Measurements from ENCODE around the gene RPS28. TPM values are rescaled to one million over a fixed set of nuclear protein-coding genes. Genes with fewer than 3 reads are reported as not detected.

The RPS28 gene
- total and polyA plus RNA-seq, 4 donors, result 405 to 981 (median 714) TPM

Other genes starting within 250 kb of the RPS28 start
- not detected for gene FBN3, start 171.9 kb upstream of the RPS28 start, total RNA-seq
- not detected for gene FBN3, start 171.9 kb upstream of the RPS28 start, polyA plus RNA-seq
- 10 to 100 TPM; 23.6 to 33.7 TPM for gene CERS4, start 112.1 kb upstream of the RPS28 start, total RNA-seq
- gene CERS4, start 112.1 kb upstream of the RPS28 start, polyA plus RNA-seq, result 10 to 100 TPM; 14.4 to 25.2 TPM
- gene CD320, start 13.1 kb upstream of the RPS28 start, total RNA-seq, result 10 to 100 TPM; 25.5 to 28.0 TPM
- gene CD320, start 13.1 kb upstream of the RPS28 start, polyA plus RNA-seq, result 10 to 100 TPM; 17.3 to 42.6 TPM
- 10 to 100 TPM; 18.9 to 19.6 TPM for gene NDUFA7, start 121 bp upstream of the RPS28 start, total RNA-seq
- 10 to 100 TPM; 33.8 to 53.0 TPM for gene NDUFA7, start 121 bp upstream of the RPS28 start, polyA plus RNA-seq
- 10 to 100 TPM; 15.9 to 23.9 TPM for gene KANK3, start 21.8 kb downstream of the RPS28 start, total RNA-seq
- 1 to 10 TPM in 1 of 2 donors, under 1 TPM in 1; 0.50 to 1.8 TPM for gene KANK3, start 21.8 kb downstream of the RPS28 start, polyA plus RNA-seq
- 10 to 100 TPM; 39.9 to 45.1 TPM for gene ANGPTL4, start 42.7 kb downstream of the RPS28 start, total RNA-seq
- 10 to 100 TPM; 10.1 to 19.5 TPM for gene ANGPTL4, start 42.7 kb downstream of the RPS28 start, polyA plus RNA-seq
- gene RAB11B, start 68.9 kb downstream of the RPS28 start, total RNA-seq, result 100 to 1,000 TPM; 119 TPM
- 100 to 1,000 TPM in 1 of 2 donors, 10 to 100 TPM in 1; 68.6 to 116 TPM for gene RAB11B, start 68.9 kb downstream of the RPS28 start, polyA plus RNA-seq
- gene MARCHF2, start 91.8 kb downstream of the RPS28 start, total RNA-seq, result 10 to 100 TPM; 61.8 to 70.5 TPM
- gene MARCHF2, start 91.8 kb downstream of the RPS28 start, polyA plus RNA-seq, result 10 to 100 TPM; 50.1 to 61.7 TPM
- gene HNRNPM, start 123.5 kb downstream of the RPS28 start, total RNA-seq, result 100 to 1,000 TPM; 134 to 148 TPM
- 100 to 1,000 TPM; 106 to 112 TPM for gene HNRNPM, start 123.5 kb downstream of the RPS28 start, polyA plus RNA-seq
- 1 to 10 TPM; 2.5 to 3.8 TPM for gene PRAM1, start 181.1 kb downstream of the RPS28 start, total RNA-seq
- 1 to 10 TPM in 1 of 2 donors, under 1 TPM in 1; 0.25 to 3.2 TPM for gene PRAM1, start 181.1 kb downstream of the RPS28 start, polyA plus RNA-seq
- gene ZNF414, start 192.7 kb downstream of the RPS28 start, total RNA-seq, result 10 to 100 TPM; 16.4 to 17.7 TPM
- 10 to 100 TPM in 1 of 2 donors, 1 to 10 TPM in 1; 4.0 to 33.0 TPM for gene ZNF414, start 192.7 kb downstream of the RPS28 start, polyA plus RNA-seq

Measured in aorta (tissue), 4 donors.